SJCRH30 (cell line): ENCODE measurements around the gene PRDM15. TPM values are rescaled to one million over a fixed set of nuclear protein-coding genes. Genes with fewer than 3 reads are reported as not detected.

Source experiments
- DNase-seq, 2 experiments: peaks; one replicate each; pipeline ENCODE4 v3.0.0-alpha.2; 2015 to 2020
- H3K27ac ChIP-seq: fragments of 250-450 bp; sonication (Bioruptor Pico); 2 replicates; pipeline ENCODE4 v1.5.1; 2020; ENCODE audit warnings: mild to moderate bottlenecking, moderate library complexity
- H3K27me3 ChIP-seq: fragments of 250-450 bp; sonication (Bioruptor Pico); 2 replicates; pipeline ENCODE4 v1.5.1; 2020; ENCODE audit warnings: mild to moderate bottlenecking, moderate library complexity
- H3K36me3 ChIP-seq: fragments of 250-450 bp; sonication (Bioruptor Pico); 2 replicates; pipeline ENCODE4 v1.5.1; 2020; ENCODE audit warnings: mild to moderate bottlenecking, moderate library complexity
- H3K4me1 ChIP-seq: fragments of 250-450 bp; sonication (Bioruptor Pico); 2 replicates; pipeline ENCODE4 v1.5.1; 2020; ENCODE audit warnings: mild to moderate bottlenecking, moderate library complexity
- H3K4me3 ChIP-seq: fragments of 250-450 bp; sonication (Bioruptor Pico); 2 replicates; pipeline ENCODE4 v1.5.1; 2020; ENCODE audit warnings: mild to moderate bottlenecking, moderate library complexity
- H3K9me3 ChIP-seq: fragments of 250-450 bp; sonication (Bioruptor Pico); replicated peaks from 2 replicates; pipeline ENCODE4 v1.5.1; 2020; ENCODE audit warnings: mild to moderate bottlenecking, moderate library complexity
- total RNA-seq: library from RNA; depleted of rRNA; stranded (reverse); fragments of >200 nt; shearing (Covaris generic); gene quantifications from 2 replicates; pipeline ENCODE4 v1.2.3, GENCODE V29; 2014; rRNA removed

Gene PRDM15
- 5.6 and 6.1 TPM in 2 replicates for total RNA-seq

DNA sequence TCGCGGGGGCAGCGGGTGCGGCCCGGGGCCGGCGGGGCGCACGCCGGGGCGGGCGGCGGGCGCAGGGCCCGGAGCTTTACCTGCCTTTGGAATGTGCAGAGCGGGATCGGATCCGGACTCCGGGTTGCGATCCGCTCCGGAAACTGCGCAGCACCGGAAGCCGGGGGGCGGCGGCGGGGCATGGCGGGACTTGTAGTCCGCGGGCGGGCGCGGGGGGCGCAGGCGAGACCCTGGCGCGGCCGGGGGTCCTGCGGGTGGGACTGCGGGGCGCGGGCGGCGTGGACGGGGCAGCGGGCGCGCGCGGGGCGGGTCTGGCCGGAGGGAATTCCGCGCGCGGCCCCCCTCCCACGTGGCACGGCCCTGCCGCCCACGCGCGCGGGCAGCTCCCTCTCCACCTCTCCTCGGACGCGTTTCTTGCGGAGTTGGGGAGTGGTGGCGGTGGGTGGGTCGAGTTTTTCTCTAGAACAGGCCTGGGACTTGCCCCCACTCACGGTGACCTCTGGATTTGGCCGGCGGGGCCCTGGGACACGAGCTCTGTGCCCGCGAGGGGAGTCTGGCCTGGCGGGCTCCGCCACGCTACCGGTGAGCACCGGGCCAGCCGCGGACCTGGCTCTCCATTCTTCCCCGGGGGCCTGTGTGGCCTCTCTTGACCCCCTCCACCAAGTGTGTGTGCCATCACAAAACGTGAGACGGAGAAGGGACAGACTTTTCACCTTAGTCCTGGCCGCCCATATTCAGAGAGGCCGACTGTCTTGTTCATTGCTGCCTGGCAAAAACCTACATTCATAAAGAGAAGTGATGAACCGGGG lies at the start of gene PRDM15:
Gene PRDM15, minus strand, starts transcription at position 155 of the 809 bp plus-strand sequence. CDS start 18,981 bp downstream, outside the sequence.
- Histone ChIP-seq H3K27ac (peak within 1 kb of the TSS; percentile 93), H3K36me3 (no peaks in the 10 kb centered on the region), H3K27me3 (peaks cover 3% of the 10 kb centered on the region; the same call in 1 of the 2 replicates), H3K9me3 (no peaks in the 10 kb centered on the region), H3K4me1 (peaks cover 8% of the 10 kb centered on the region), H3K4me3 (peak within 1 kb of the TSS; percentile 87)
- peak; percentile 75 to 83 for DNase-seq

- Histone ChIP-seq H3K27me3 (no peaks in the 10 kb centered on the region), H3K27ac (no peak overlapping the region), H3K4me3 (no peak overlapping the region), H3K4me1 (no peaks in the 10 kb centered on the region), H3K9me3 (no peaks in the 10 kb centered on the region), H3K36me3 (no peaks in the 10 kb centered on the region)
- DNase-seq, result no peak
Observed at GRCh38 chr21:41928621-41929220, 49.6 kb upstream of the PRDM15 start.

GRCh38 chr21:41927727-41928409 lies 48.7 kb upstream of the PRDM15 start:
- Histone ChIP-seq H3K27ac (no peak overlapping the region), H3K4me3 (no peak overlapping the region), H3K27me3 (no peaks in the 10 kb centered on the region), H3K4me1 (no peaks in the 10 kb centered on the region), H3K36me3 (no peaks in the 10 kb centered on the region), H3K9me3 (no peaks in the 10 kb centered on the region)
- no peak for DNase-seq

GRCh38 chr21:41926807-41927171 lies 47.6 kb upstream of the PRDM15 start:
- Histone ChIP-seq H3K9me3 (no peaks in the 10 kb centered on the region), H3K36me3 (no peaks in the 10 kb centered on the region), H3K27ac (no peak overlapping the region), H3K27me3 (no peaks in the 10 kb centered on the region), H3K4me3 (no peak overlapping the region), H3K4me1 (no peaks in the 10 kb centered on the region)
- DNase-seq, result no peak

- no peak overlapping the region for H3K4me3 ChIP-seq
- no peak overlapping the region for H3K27ac ChIP-seq
- no peaks in the 10 kb centered on the region for H3K4me1 ChIP-seq
- H3K36me3 ChIP-seq, result no peaks in the 10 kb centered on the region
- no peaks in the 10 kb centered on the region for H3K9me3 ChIP-seq
- DNase-seq, result no peak
- no peaks in the 10 kb centered on the region for H3K27me3 ChIP-seq
Observed at GRCh38 chr21:41926117-41926806, 47.1 kb upstream of the PRDM15 start.

DNA sequence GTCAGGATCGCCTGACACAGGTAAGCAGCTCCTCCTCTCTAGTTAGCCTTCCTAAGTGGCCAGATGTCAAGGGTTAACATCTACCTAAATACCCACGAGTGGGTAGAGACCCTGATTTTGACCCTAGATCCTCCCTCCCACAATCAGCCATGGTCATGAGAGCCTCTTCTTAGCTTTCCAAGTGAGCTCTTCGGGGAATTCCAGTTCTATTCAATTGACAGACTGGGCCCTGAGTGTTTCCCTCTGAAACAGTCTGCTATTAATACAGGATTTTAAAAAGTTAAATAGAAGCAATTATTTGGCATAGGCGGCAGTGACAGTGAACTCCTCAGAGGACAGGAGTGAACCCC lies 46.6 kb upstream of the PRDM15 start:
- no peak overlapping the region for H3K27ac ChIP-seq
- no peak overlapping the region for H3K4me3 ChIP-seq
- H3K9me3 ChIP-seq, result no peaks in the 10 kb centered on the region
- no peak for DNase-seq
- no peaks in the 10 kb centered on the region for H3K27me3 ChIP-seq
- H3K4me1 ChIP-seq, result no peaks in the 10 kb centered on the region
- H3K36me3 ChIP-seq, result no peaks in the 10 kb centered on the region

DNA sequence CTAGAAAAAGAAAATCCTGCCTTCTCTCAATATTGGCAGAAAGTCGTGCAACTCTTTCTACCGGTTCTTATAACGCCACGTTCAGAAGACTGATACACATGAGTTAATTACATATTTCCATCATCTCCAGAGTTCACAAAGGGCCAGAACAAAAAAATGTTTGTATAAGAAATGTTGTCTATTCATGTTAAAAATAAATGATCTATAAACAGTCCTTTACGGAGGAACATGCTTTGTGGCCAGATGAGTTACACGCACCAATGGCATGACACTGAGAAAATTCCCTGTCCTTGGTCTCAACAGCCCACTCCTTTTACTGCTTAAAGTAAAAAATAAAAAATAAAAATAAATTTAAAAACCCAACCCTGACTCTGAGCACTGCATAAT lies 45.2 kb upstream of the PRDM15 start:
- Histone ChIP-seq H3K9me3 (no peaks in the 10 kb centered on the region), H3K27me3 (no peaks in the 10 kb centered on the region), H3K4me1 (no peaks in the 10 kb centered on the region), H3K27ac (no peak overlapping the region), H3K36me3 (no peaks in the 10 kb centered on the region), H3K4me3 (no peak overlapping the region)
- DNase-seq, result no peak

GRCh38 chr21:41923631-41924367 lies 44.7 kb upstream of the PRDM15 start:
- no peak overlapping the region for H3K27ac ChIP-seq
- no peak overlapping the region for H3K4me3 ChIP-seq
- H3K36me3 ChIP-seq, result no peaks in the 10 kb centered on the region
- H3K4me1 ChIP-seq, result no peaks in the 10 kb centered on the region
- no peaks in the 10 kb centered on the region for H3K27me3 ChIP-seq
- H3K9me3 ChIP-seq, result no peaks in the 10 kb centered on the region
- no peak for DNase-seq

GRCh38 chr21:41923186-41923585 lies 44.0 kb upstream of the PRDM15 start:
- Histone ChIP-seq H3K27me3 (no peaks in the 10 kb centered on the region), H3K4me3 (no peak overlapping the region)

GRCh38 chr21:41921021-41921420 lies 41.9 kb upstream of the PRDM15 start:
- no peaks in the 10 kb centered on the region for H3K4me1 ChIP-seq
- DNase-seq, result no peak
- no peak overlapping the region for H3K27ac ChIP-seq
- H3K27me3 ChIP-seq, result no peaks in the 10 kb centered on the region
- H3K9me3 ChIP-seq, result no peaks in the 10 kb centered on the region
- H3K36me3 ChIP-seq, result peaks cover 2% of the 10 kb centered on the region; the same call in 1 of the 2 replicates
- no peak overlapping the region for H3K4me3 ChIP-seq

More at GRCh38 chr21:41923186-41923585, 44.0 kb upstream of the PRDM15 start:
- no peaks in the 10 kb centered on the region for H3K36me3 ChIP-seq
- H3K4me1 ChIP-seq, result no peaks in the 10 kb centered on the region
- no peak overlapping the region for H3K27ac ChIP-seq
- H3K9me3 ChIP-seq, result no peaks in the 10 kb centered on the region
- no peak for DNase-seq

- no peak for DNase-seq
- H3K27me3 ChIP-seq, result no peaks in the 10 kb centered on the region
- H3K27ac ChIP-seq, result no peak overlapping the region
- H3K4me1 ChIP-seq, result no peaks in the 10 kb centered on the region
- H3K9me3 ChIP-seq, result no peaks in the 10 kb centered on the region
- H3K36me3 ChIP-seq, result peaks cover 2% of the 10 kb centered on the region; the same call in 1 of the 2 replicates
- no peak overlapping the region for H3K4me3 ChIP-seq
Observed at GRCh38 chr21:41920476-41920875, 41.3 kb upstream of the PRDM15 start.

GRCh38 chr21:41919666-41920398 lies 40.7 kb upstream of the PRDM15 start:
- Histone ChIP-seq H3K4me1 (no peaks in the 10 kb centered on the region), H3K27ac (no peak overlapping the region), H3K9me3 (no peaks in the 10 kb centered on the region), H3K36me3 (peaks cover 2% of the 10 kb centered on the region; the same call in 1 of the 2 replicates), H3K27me3 (no peaks in the 10 kb centered on the region), H3K4me3 (no peak overlapping the region)
- no peak for DNase-seq

DNA sequence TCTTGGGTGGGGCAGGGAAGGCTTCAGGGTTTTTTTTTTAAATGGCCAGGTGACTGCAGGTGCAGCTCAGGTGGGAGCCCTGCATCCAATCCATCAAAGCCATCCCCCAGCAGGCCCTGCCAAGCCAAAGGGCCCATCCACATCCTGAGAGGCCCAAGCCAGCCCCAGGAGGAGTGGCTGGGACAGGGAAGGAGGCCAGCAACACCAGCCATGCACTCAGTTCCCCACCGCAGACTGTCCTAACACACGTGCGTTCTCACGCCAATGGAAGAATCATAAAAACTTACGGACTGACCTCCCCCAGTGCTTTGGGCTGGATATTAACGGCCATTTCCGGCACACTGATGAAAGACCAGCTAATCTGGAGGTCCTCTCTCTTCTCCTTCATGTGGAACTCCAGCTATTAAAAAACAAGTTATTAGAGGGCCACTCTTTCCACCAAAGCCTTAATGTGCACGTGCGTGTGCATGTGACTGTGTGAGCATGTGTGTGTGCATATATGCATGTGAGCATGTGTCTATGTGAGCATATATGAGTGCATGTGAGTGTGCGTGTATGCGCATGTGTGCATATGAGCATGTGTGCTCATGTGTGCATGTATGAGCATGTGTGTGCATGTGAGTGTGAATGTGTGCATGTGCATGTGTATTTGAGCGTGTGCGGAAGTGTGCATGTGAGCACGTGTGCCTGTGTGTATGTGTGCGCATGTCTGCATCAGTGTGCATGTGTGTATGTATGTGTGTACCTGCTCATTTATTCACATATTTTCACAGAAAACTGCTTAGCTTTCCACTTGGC lies 39.6 kb upstream of the PRDM15 start:
- H3K9me3 ChIP-seq, result no peaks in the 10 kb centered on the region
- H3K4me1 ChIP-seq, result no peaks in the 10 kb centered on the region
- H3K36me3 ChIP-seq, result peaks cover 2% of the 10 kb centered on the region; the same call in 1 of the 2 replicates
- H3K27me3 ChIP-seq, result no peaks in the 10 kb centered on the region
- no peak overlapping the region for H3K27ac ChIP-seq
- no peak overlapping the region for H3K4me3 ChIP-seq
- DNase-seq, result no peak
